GM19351 (cell line): ENCODE data around the gene PTPRS.

ENCODE experiments used
- ATAC-seq: cut with Tn5 transposase; IDR thresholded peaks from one replicate; pipeline ENCODE4 v1.9.1; 2021; ENCODE audit warnings: mild to moderate bottlenecking, moderate library complexity; ENCODE audit not compliant: unreplicated experiment

The PTPRS gene

GRCh38 chr19:5355693-5356092 lies 15.1 kb upstream of the PTPRS start:
- no peak for ATAC-seq

GRCh38 chr19:5355076-5355475 lies 14.5 kb upstream of the PTPRS start:
- ATAC-seq: no peak

- no peak for ATAC-seq
These were observed 13.8 kb upstream of the PTPRS start for GRCh38 chr19:5354403-5354802.

GRCh38 chr19:5352229-5352763 lies 11.7 kb upstream of the PTPRS start:
- ATAC-seq: no peak

DNA sequence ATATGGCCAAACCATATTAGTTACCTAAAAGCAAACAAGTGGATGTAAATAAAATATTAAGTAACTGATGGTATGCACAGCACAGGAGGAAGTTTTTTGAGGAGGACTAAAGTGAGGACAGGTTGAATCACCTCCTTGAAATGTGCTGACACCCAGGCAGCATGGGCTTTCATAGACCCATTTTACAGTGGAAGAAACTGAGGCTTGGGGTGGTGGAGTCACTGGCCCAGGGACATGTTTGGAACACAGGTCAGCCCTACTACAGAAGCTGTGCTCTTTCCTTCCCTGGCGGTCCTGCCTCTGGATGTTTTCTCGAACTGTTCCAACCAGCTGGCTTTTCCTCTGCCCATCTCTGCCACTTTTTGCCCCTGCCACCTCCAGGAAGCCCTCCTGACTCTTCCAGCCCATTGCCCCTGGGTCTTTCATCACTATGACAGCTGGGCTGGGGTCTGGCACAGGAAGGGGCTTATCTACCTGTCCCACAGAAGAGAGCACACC lies 11.2 kb upstream of the PTPRS start:
- no peak for ATAC-seq

DNA sequence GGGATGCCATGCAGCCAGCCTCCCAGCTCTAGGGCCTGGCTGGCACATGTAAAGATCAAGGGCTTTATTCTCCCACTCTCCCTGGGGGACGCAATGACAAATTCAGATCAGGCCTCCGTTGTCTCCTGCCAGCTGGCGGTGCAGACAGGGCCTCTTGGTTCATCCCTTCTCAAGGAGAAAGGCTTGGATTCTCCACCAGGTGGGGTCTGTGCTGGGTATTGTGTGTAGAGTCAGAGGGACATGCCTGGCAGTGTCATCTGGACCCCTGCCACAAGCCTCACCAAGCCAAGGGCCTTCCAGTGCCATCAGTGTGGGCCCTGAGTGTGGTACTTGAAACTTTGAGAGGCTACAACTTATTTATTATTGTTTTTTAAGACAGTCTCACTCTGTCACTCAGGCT lies 8.4 kb upstream of the PTPRS start:
- ATAC-seq: no peak

- ATAC-seq: no peak
These were observed 5.3 kb upstream of the PTPRS start for GRCh38 chr19:5345895-5346386.

DNA sequence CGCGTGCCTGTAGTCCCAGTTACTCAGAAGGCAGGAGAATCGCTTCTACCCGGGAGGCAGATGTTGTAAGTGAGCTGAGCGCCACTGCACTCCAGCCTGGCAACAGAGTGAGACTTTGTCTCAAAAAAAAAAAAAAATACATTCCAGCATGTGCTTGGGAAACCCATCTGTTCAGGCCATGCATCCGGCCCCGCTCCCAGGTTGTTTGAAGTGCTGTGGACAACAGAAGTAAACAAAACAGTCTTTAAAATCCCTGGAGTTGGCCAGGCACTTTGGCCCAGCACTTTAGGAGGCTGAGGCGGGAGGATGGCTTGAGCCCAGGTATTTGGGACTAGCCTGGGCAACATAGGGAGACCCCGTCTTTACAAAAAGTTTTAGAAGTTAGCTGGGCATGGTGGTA lies 3.2 kb upstream of the PTPRS start:
- no peak for ATAC-seq

- ATAC-seq: no peak
These were observed 2.1 kb upstream of the PTPRS start for GRCh38 chr19:5342573-5343201.

DNA sequence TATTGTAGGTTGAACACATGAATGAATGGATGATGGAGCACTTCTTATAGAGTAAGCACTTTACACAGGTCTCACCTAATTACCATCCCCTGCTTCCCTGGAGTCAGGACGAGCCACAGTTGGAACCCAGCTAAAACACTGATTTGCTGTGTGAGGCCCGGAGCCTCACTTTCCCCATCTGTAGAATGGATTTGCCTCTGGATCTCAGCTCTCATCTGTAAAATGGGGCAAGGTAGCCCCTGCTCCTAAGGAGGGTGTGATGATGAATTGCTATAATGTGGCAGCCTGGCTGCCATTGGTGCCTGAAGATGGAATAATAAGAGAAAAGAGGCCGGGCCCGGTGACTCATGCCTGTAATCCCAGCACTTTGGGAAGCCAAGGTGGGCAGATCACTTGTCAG lies 1.4 kb upstream of the PTPRS start:
- ATAC-seq: no peak

GRCh38 chr19:5341448-5341820 lies 822 bp upstream of the PTPRS start:
- no peak for ATAC-seq

DNA sequence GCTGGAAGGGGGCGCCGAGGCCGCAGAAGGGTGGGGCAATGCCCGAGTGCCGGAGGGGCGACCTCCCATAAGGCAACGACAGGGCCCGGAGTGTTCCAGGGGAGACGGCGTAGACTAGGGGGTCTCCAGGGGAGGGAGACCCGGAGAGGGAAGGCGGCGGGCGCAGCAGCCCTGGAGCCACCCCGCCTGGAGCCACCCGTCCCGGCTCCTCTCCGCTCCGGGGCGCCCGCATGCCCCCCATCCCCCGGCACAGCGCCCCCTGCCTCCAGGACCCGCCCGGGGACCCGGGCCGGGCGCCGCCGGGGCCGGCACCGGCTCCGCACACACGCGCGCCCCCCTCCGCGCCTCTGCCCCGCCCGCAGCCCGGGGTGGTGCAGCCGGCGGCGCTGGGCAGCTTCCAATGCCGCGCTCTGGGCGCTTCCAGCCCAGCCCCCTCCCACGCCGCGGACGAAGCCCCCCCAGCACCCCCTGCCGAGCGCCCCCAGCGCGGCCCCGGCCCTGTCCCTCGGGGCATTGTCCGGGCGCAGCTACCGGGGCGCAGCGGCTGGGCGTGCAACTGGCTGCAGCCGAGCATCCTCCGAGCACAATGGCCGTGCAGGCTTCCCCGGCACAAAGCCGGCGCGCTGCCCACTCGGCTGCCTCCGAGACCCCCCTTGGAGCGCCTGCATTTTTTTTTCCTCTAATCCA lies 519 bp downstream of the PTPRS start:
- no peak for ATAC-seq

GRCh38 chr19:5339198-5339949 lies 1.2 kb downstream of the PTPRS start:
- no peak for ATAC-seq

DNA sequence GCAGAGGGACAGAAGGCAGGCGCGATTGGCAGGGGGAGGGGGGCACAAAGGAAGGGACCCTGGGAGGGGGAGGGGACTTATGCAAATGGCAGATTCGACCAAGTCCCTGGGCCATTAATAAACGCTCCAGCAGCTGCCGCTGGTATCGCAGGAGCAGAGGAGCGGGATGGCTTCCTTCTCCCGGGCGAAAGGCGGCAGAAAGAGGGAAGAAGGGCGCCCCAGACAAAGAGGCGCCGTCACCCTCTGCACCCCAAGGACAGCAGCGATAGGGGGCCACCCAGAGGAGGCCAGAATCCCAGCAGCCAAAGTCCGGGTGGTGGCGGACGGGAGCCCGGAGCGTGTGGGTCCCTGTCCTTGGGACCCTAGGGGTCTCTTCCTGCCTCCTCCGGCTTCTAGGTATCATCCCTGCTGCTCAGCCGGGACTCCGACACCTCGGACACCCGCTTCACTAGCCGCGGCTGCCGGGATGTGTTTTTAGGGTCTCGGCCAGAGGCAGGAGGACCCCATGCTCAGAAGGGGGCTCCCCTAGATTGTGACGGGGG lies 1.9 kb downstream of the PTPRS start:
- no peak for ATAC-seq

GRCh38 chr19:5337708-5338655 lies 2.6 kb downstream of the PTPRS start:
- ATAC-seq: no peak

DNA sequence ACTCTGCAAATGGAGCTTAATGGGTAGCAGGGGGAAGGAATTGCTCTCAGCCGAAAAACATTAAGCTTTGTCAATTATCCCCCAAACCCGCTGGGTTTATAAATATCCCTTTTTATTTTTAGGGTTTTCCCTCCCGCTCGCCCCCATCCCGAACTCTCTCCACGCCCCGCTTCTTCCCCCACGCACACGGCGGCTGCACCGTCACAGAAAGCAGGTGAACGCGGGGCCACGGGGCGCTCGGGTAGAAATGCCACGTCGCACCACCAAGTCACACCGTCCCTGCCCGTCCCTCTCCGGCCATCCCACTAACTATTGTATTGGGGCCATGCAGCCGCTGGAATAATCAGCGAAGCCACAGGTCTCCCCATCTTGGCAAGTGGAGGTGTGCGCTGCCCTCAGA lies 3.5 kb downstream of the PTPRS start:
- no peak for ATAC-seq

DNA sequence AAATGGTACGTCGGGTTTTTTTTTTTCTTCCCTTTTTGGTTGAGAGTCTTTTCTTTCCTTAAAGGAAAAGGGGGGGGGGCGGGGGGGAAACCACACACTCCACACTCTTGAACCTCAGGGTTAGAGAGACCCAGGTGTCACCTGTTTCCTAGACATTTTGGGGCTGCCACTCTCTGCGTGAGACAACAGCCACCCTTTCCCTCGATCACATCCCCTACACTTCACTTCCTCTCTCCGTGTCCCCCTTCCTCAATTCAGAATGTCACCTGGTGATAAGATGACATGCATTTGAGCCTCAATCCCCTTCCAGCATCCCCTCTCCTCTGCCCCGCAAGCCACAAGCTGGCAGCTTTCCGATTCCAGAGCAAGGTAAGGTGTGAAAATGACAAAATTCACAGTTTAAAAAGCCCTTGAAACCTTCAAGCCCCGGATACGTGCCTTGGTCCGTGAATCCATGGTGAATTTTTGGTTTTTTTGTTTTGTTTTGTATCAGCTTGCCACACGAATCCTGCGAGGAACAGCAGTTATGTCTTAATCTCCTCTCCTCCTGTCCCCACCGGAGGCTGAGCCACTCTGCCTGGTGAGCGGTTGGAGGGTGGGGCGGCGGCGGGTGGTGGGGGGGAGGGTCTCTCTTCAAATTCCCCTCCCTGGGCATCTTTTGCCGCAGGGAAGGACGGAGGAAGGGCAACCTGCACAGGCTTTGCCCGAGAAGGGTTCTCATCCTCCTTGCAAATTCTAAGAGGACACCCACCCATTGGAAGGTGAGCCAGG lies 4.2 kb downstream of the PTPRS start:
- no peak for ATAC-seq

DNA sequence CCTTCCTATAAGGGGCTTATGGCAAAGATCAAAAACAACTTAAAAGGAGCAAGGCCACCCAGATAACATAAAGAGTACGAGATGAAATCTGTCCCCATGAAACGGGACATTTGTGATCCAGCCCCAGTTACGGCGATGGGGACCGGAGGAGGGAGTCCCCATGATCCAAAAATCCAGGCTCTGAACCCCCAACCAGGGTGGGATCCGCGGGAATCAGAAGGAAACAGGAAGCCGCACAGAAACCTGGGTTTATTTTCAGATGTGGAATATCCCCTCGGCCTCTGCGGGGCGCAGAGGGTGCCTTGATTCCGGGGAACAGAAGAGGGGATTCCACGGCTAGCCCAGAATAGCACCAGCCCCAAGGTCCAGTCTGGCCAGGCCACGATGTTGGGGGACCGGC lies 5.0 kb downstream of the PTPRS start:
- ATAC-seq: no peak

- ATAC-seq: no peak
These were observed 5.7 kb downstream of the PTPRS start for GRCh38 chr19:5334824-5335500.
